ENCODE results near the gene SNRPA.

DNA sequence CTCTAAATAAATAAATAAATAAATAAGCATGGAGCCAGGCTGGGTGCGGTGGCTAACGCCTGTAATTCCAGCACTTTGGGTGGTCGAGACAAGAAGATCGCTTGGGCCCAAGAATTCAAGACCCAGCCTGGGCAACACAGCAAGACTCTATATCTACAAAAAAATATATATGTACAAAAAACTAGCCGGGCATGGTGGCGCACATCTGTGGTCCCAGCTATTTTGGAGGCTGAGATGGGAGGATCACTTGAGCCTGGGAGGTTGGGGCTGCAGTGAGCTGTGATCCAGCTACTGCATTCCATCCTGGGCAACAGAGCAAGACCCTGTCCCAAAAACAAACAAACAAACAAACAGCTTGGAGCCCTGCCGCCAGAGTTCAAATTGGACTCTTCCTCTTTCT is 3.5 kb upstream of the SNRPA start:
- TF ChIP-seq CSDC2 (CRISPR knock-in tag; IDR thresholded peaks at IDR 0.05) = no peak
- TF ChIP-seq, protein P1, sequence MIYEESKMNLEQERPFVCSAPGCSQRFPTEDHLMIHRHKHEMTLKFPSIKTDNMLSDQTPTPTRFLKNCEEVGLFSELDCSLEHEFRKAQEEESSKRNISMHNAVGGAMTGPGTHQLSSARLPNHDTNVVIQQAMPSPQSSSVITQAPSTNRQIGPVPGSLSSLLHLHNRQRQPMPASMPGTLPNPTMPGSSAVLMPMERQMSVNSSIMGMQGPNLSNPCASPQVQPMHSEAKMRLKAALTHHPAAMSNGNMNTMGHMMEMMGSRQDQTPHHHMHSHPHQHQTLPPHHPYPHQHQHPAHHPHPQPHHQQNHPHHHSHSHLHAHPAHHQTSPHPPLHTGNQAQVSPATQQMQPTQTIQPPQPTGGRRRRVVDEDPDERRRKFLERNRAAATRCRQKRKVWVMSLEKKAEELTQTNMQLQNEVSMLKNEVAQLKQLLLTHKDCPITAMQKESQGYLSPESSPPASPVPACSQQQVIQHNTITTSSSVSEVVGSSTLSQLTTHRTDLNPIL (CRISPR knock-in tag; IDR thresholded peaks at IDR 0.05; ENCODE audit: low read depth) = no peak
- TF ChIP-seq RARB (CRISPR knock-in tag; IDR thresholded peaks at IDR 0.05) = no peak
- TF ChIP-seq, protein P2, sequence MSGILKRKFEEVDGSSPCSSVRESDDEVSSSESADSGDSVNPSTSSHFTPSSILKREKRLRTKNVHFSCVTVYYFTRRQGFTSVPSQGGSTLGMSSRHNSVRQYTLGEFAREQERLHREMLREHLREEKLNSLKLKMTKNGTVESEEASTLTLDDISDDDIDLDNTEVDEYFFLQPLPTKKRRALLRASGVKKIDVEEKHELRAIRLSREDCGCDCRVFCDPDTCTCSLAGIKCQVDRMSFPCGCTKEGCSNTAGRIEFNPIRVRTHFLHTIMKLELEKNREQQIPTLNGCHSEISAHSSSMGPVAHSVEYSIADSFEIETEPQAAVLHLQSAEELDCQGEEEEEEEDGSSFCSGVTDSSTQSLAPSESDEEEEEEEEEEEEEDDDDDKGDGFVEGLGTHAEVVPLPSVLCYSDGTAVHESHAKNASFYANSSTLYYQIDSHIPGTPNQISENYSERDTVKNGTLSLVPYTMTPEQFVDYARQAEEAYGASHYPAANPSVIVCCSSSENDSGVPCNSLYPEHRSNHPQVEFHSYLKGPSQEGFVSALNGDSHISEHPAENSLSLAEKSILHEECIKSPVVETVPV (CRISPR knock-in tag; IDR thresholded peaks at IDR 0.05) = no peak
- TF ChIP-seq, protein P3, sequence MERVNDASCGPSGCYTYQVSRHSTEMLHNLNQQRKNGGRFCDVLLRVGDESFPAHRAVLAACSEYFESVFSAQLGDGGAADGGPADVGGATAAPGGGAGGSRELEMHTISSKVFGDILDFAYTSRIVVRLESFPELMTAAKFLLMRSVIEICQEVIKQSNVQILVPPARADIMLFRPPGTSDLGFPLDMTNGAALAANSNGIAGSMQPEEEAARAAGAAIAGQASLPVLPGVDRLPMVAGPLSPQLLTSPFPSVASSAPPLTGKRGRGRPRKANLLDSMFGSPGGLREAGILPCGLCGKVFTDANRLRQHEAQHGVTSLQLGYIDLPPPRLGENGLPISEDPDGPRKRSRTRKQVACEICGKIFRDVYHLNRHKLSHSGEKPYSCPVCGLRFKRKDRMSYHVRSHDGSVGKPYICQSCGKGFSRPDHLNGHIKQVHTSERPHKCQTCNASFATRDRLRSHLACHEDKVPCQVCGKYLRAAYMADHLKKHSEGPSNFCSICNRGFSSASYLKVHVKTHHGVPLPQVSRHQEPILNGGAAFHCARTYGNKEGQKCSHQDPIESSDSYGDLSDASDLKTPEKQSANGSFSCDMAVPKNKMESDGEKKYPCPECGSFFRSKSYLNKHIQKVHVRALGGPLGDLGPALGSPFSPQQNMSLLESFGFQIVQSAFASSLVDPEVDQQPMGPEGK (CRISPR knock-in tag; IDR thresholded peaks at IDR 0.05; ENCODE audit: borderline replicate concordance) = no peak
- no peak for TF ChIP-seq ZNF565 (CRISPR knock-in tag; conservative IDR thresholded peaks at IDR 0.05; ENCODE audit: low read depth)
